RWPE2 (cell line): ENCODE results near the gene KIAA1755.
"Not testable (repeated sequence)": the region's sequence is repeated elsewhere in the genome, so short reads cannot be mapped to it uniquely, and the experiment has no call there.

Experiments used
- ATAC-seq: fragments of 200-7000 bp; cut with Tn5 transposase; 3 replicates; pipeline ENCODE4 v1.9.1; 2021; ENCODE audit warnings: low read depth
- DNase-seq: peaks from one replicate; pipeline ENCODE4 v3.0.0-alpha.2; 2020; ENCODE audit warnings: low spot score
- H3K27ac ChIP-seq: fragments of 450-650 bp; 2 replicates; pipeline ENCODE4 v1.5.1; 2017; ENCODE audit warnings: mild to moderate bottlenecking; ENCODE audit not compliant: poor library complexity, severe bottlenecking
- H3K27me3 ChIP-seq: fragments of 250-450 bp; sonication (Bioruptor Pico); 2 replicates; pipeline ENCODE4 v1.5.1; 2021; ENCODE audit warnings: mild to moderate bottlenecking, moderate library complexity; ENCODE audit not compliant: insufficient read depth, poor library complexity, severe bottlenecking
- H3K36me3 ChIP-seq: fragments of 250-450 bp; sonication (Bioruptor Pico); 2 replicates; pipeline ENCODE4 v1.5.1; 2020; ENCODE audit warnings: low read depth, mild to moderate bottlenecking, moderate library complexity
- H3K4me1 ChIP-seq: fragments of 250-450 bp; sonication (Bioruptor Pico); 2 replicates; pipeline ENCODE4 v1.5.1; 2021; ENCODE audit warnings: mild to moderate bottlenecking, moderate library complexity; ENCODE audit not compliant: insufficient read depth, poor library complexity, severe bottlenecking
- H3K4me3 ChIP-seq: fragments of 250-450 bp; sonication (Bioruptor Pico); 2 replicates; pipeline ENCODE4 v1.5.1; 2021; ENCODE audit warnings: mild to moderate bottlenecking, moderate library complexity; ENCODE audit not compliant: severe bottlenecking
- H3K9me3 ChIP-seq: fragments of 250-450 bp; sonication (Bioruptor Pico); 2 replicates; pipeline ENCODE4 v1.5.1; 2021; ENCODE audit warnings: mild to moderate bottlenecking, moderate library complexity; ENCODE audit not compliant: severe bottlenecking
- CTCF ChIP-seq: fragments of 450-650 bp; IDR thresholded peaks from one replicate; pipeline ENCODE4 v1.5.1; 2017; ENCODE audit warnings: mild to moderate bottlenecking, moderate library complexity; ENCODE audit not compliant: poor library complexity, severe bottlenecking

Gene KIAA1755

GRCh38 chr20:38290829-38291814 lies 30.6 kb upstream of the KIAA1755 start:
- H3K4me3 ChIP-seq = no peak overlapping the region
- DNase-seq (peak; percentile 76), ATAC-seq (peak; percentile 59)

GRCh38 chr20:38286586-38287531 lies 26.3 kb upstream of the KIAA1755 start:
- Histone ChIP-seq H3K4me1 (no peaks in the 10 kb centered on the region), H3K36me3 (no peaks in the 10 kb centered on the region), H3K9me3 (peaks cover 3% of the 10 kb centered on the region), H3K27me3 (no peaks in the 10 kb centered on the region), H3K4me3 (no peak overlapping the region), H3K27ac (no peak overlapping the region)
- no peak for TF ChIP-seq CTCF
- DNase-seq (peak; percentile 72), ATAC-seq (no peak)

More at GRCh38 chr20:38290829-38291814, 30.6 kb upstream of the KIAA1755 start:
- H3K9me3 ChIP-seq = no peaks in the 10 kb centered on the region
- no peak overlapping the region for H3K27ac ChIP-seq
- TF ChIP-seq CTCF = peak; percentile 97
- no peaks in the 10 kb centered on the region for H3K27me3 ChIP-seq
- no peaks in the 10 kb centered on the region for H3K4me1 ChIP-seq
- no peaks in the 10 kb centered on the region for H3K36me3 ChIP-seq

GRCh38 chr20:38284893-38285444 lies 24.4 kb upstream of the KIAA1755 start:
- H3K36me3 ChIP-seq = no peaks in the 10 kb centered on the region
- H3K27me3 ChIP-seq = no peaks in the 10 kb centered on the region
- no peak overlapping the region for H3K27ac ChIP-seq
- DNase-seq (peak; percentile 72), ATAC-seq (no peak)
- H3K4me1 ChIP-seq = peaks cover 3% of the 10 kb centered on the region
- no peak for TF ChIP-seq CTCF
- peaks cover 3% of the 10 kb centered on the region for H3K9me3 ChIP-seq
- no peak overlapping the region for H3K4me3 ChIP-seq

GRCh38 chr20:38284066-38284650 lies 23.6 kb upstream of the KIAA1755 start:
- H3K27me3 ChIP-seq, H3K36me3 ChIP-seq, ATAC-seq, H3K4me3 ChIP-seq, H3K9me3 ChIP-seq, H3K27ac ChIP-seq, H3K4me1 ChIP-seq: not testable (repeated sequence)
- peak; percentile 61 for DNase-seq
